ENCODE data around the gene KRT17. TPM values are rescaled to one million over a fixed set of nuclear protein-coding genes. Genes with fewer than 3 reads are reported as not detected.
A peak's percentile ranks its signal among the peaks of the same experiment; 100 is the strongest.
"Not testable (repeated sequence)": the region's sequence is repeated elsewhere in the genome, so short reads cannot be mapped to it uniquely, and the experiment has no call there.

KRT17 gene
- total and polyA plus RNA-seq, 12 donors: 0.39 to 1.3 (median 0.55) TPM; not detected in 7

- no peaks in the 10 kb centered on the region for H3K36me3 ChIP-seq (replicated peaks in 1 of 2)
- intact Hi-C loops (cut with DNase I): no loop called here
- H3K27ac ChIP-seq: no peak overlapping the region
- no peaks in the 10 kb centered on the region for H3K9me3 ChIP-seq (replicated peaks in 1 of 3)
- H3K27me3 ChIP-seq: no peaks in the 10 kb centered on the region
- no peak for DNase-seq
- H3K4me1 ChIP-seq (replicated peaks in 1 of 2): no peaks in the 10 kb centered on the region
- 61 to 82% (median 72%) methylated on average over 2 of the region's 2 CpGs for WGBS, 4 donors
- no peak for TF ChIP-seq CTCF (IDR thresholded peaks at IDR 0.05)
- TF ChIP-seq POLR2A (IDR thresholded peaks at IDR 0.05): no peak
- no peak overlapping the region for H3K4me3 ChIP-seq
These were observed 44.2 kb downstream of the KRT17 start for GRCh38 chr17:41580244-41580575.

- no peaks in the 10 kb centered on the region for H3K4me1 ChIP-seq (replicated peaks in 1 of 2)
- 39 to 56% (median 42%) methylated on average over 12 to 18 of the region's 18 CpGs for WGBS, 4 donors
- peak; percentile 81 to 95 (median 85) for DNase-seq
- TF ChIP-seq CTCF (IDR thresholded peaks at IDR 0.05): peak; percentile 79 to 91 (median 83)
- no peak for TF ChIP-seq POLR2A (IDR thresholded peaks at IDR 0.05)
- no peaks in the 10 kb centered on the region for H3K36me3 ChIP-seq (replicated peaks in 1 of 2)
- intact Hi-C loops (cut with DNase I): no loop called here
- H3K4me3 ChIP-seq: no peak overlapping the region
- H3K27ac ChIP-seq: no peak overlapping the region
- no peaks in the 10 kb centered on the region for H3K27me3 ChIP-seq
- H3K9me3 ChIP-seq (replicated peaks in 1 of 3): no peaks in the 10 kb centered on the region
These were observed 44.7 kb downstream of the KRT17 start for GRCh38 chr17:41579484-41580243.

GRCh38 chr17:41578971-41579370, 45.4 kb downstream of the KRT17 start:
- intact Hi-C loops (cut with DNase I): no loop called here
- WGBS, 4 donors: 56 to 67% (median 62%) methylated on average over 4 to 5 of the region's 5 CpGs
- H3K4me1 ChIP-seq (replicated peaks in 1 of 2): no peaks in the 10 kb centered on the region
- H3K27me3 ChIP-seq: no peaks in the 10 kb centered on the region
- H3K4me3 ChIP-seq: no peak overlapping the region
- no peak overlapping the region for H3K27ac ChIP-seq
- H3K9me3 ChIP-seq (replicated peaks in 1 of 3): no peaks in the 10 kb centered on the region
- no peaks in the 10 kb centered on the region for H3K36me3 ChIP-seq (replicated peaks in 1 of 2)
- no peak for DNase-seq
- TF ChIP-seq POLR2A (IDR thresholded peaks at IDR 0.05): no peak
- no peak for TF ChIP-seq CTCF (IDR thresholded peaks at IDR 0.05)

- no peaks in the 10 kb centered on the region for H3K36me3 ChIP-seq (replicated peaks in 1 of 2)
- no peaks in the 10 kb centered on the region for H3K4me1 ChIP-seq (replicated peaks in 1 of 2)
- no peak for TF ChIP-seq POLR2A (IDR thresholded peaks at IDR 0.05)
- no peak for TF ChIP-seq CTCF (IDR thresholded peaks at IDR 0.05)
- no peaks in the 10 kb centered on the region for H3K27me3 ChIP-seq
- H3K27ac ChIP-seq: no peak overlapping the region
- no peaks in the 10 kb centered on the region for H3K9me3 ChIP-seq (replicated peaks in 1 of 3)
- WGBS, 4 donors: 56 to 81% (median 70%) methylated on average over 1 of the region's 1 CpG
- no peak for DNase-seq
- intact Hi-C loops (cut with DNase I): no loop called here
- H3K4me3 ChIP-seq: no peak overlapping the region
These were observed 45.8 kb downstream of the KRT17 start for GRCh38 chr17:41578538-41578937.

- intact Hi-C loops (cut with DNase I); H3K9me3 ChIP-seq (replicated peaks in 1 of 3); H3K36me3 ChIP-seq (replicated peaks in 1 of 2); H3K4me1 ChIP-seq (replicated peaks in 1 of 2); DNase-seq; H3K4me3 ChIP-seq; H3K27ac ChIP-seq; H3K27me3 ChIP-seq: not testable (repeated sequence)
- 68 to 79% (median 71%) methylated on average over 4 of the region's 4 CpGs; no CpG with 5 or more reads in 1 of the 4 donors for WGBS, 4 donors
These were observed 47.6 kb downstream of the KRT17 start for GRCh38 chr17:41576740-41577139.

All from adrenal gland (tissue), 12 donors.